Prostate gland (tissue), 2 donors: Measurements from ENCODE around the gene EFCC1.

ENCODE experiments used
- CTCF ChIP-seq, 4 experiments: fragments of 200-600 bp in 2 of 4; fragments of 450-650 bp in 2 of 4; sonication (generic) in 2 of 4; IDR thresholded peaks; 1 replicate in 3 of 4; 2 replicates in 1 of 4; pipeline ENCODE4 v1.5.1; 2016 to 2019; ENCODE audit warnings: antibody characterized with exemption in 4 of 4, mild to moderate bottlenecking in 2 of 4, moderate library complexity in 2 of 4
- POLR2A ChIP-seq: fragments of 450-650 bp; IDR thresholded peaks from one replicate; pipeline ENCODE4 v1.6.1; 2016; ENCODE audit warnings: antibody characterized with exemption, mild to moderate bottlenecking

- no peak for TF ChIP-seq POLR2A
- no peak for TF ChIP-seq CTCF (IDR thresholded peaks at IDR 0.05)
Measured at GRCh38 chr3:129023008-129023358, 21.9 kb downstream of the EFCC1 start.
